ENCODE results near the gene KRT35.

DNA sequence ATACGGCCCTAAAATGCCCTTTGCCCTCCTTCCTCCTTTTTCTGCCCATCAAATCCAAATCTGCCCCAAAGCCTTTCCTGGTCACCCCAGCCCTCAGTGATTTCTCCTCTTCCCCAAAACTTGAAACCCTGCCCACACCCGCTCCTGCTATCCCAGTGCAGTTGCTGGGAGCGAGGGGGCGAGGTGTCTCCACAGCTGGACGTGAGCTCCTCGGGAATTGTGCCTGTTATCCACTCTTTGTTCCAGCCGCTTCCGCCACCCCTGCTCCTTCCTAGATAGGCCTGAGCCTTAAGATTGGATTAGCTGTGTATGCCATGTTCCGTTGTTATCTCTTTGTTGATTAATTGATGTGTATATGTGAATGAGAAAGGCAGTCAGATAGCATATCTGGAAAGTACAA, 2.6 kb upstream of the KRT35 start:
- TF ChIP-seq GABPA (IDR thresholded peaks at IDR 0.05; ENCODE audit: low read depth, low read length), result no peak
- no peak for TF ChIP-seq GABPA (CRISPR knock-in tag; IDR thresholded peaks at IDR 0.05; ENCODE audit: low read depth)
- TF ChIP-seq, protein P1, sequence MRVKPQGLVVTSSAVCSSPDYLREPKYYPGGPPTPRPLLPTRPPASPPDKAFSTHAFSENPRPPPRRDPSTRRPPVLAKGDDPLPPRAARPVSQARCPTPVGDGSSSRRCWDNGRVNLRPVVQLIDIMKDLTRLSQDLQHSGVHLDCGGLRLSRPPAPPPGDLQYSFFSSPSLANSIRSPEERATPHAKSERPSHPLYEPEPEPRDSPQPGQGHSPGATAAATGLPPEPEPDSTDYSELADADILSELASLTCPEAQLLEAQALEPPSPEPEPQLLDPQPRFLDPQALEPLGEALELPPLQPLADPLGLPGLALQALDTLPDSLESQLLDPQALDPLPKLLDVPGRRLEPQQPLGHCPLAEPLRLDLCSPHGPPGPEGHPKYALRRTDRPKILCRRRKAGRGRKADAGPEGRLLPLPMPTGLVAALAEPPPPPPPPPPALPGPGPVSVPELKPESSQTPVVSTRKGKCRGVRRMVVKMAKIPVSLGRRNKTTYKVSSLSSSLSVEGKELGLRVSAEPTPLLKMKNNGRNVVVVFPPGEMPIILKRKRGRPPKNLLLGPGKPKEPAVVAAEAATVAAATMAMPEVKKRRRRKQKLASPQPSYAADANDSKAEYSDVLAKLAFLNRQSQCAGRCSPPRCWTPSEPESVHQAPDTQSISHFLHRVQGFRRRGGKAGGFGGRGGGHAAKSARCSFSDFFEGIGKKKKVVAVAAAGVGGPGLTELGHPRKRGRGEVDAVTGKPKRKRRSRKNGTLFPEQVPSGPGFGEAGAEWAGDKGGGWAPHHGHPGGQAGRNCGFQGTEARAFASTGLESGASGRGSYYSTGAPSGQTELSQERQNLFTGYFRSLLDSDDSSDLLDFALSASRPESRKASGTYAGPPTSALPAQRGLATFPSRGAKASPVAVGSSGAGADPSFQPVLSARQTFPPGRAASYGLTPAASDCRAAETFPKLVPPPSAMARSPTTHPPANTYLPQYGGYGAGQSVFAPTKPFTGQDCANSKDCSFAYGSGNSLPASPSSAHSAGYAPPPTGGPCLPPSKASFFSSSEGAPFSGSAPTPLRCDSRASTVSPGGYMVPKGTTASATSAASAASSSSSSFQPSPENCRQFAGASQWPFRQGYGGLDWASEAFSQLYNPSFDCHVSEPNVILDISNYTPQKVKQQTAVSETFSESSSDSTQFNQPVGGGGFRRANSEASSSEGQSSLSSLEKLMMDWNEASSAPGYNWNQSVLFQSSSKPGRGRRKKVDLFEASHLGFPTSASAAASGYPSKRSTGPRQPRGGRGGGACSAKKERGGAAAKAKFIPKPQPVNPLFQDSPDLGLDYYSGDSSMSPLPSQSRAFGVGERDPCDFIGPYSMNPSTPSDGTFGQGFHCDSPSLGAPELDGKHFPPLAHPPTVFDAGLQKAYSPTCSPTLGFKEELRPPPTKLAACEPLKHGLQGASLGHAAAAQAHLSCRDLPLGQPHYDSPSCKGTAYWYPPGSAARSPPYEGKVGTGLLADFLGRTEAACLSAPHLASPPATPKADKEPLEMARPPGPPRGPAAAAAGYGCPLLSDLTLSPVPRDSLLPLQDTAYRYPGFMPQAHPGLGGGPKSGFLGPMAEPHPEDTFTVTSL (CRISPR knock-in tag; IDR thresholded peaks at IDR 0.05; ENCODE audit: borderline replicate concordance), result no peak
- TF ChIP-seq ZNF256 (CRISPR knock-in tag; conservative IDR thresholded peaks at IDR 0.05), result no peak
- TF ChIP-seq, protein P2, sequence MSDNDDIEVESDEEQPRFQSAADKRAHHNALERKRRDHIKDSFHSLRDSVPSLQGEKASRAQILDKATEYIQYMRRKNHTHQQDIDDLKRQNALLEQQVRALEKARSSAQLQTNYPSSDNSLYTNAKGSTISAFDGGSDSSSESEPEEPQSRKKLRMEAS (IDR thresholded peaks at IDR 0.05), result no peak
- TF ChIP-seq, protein P3, sequence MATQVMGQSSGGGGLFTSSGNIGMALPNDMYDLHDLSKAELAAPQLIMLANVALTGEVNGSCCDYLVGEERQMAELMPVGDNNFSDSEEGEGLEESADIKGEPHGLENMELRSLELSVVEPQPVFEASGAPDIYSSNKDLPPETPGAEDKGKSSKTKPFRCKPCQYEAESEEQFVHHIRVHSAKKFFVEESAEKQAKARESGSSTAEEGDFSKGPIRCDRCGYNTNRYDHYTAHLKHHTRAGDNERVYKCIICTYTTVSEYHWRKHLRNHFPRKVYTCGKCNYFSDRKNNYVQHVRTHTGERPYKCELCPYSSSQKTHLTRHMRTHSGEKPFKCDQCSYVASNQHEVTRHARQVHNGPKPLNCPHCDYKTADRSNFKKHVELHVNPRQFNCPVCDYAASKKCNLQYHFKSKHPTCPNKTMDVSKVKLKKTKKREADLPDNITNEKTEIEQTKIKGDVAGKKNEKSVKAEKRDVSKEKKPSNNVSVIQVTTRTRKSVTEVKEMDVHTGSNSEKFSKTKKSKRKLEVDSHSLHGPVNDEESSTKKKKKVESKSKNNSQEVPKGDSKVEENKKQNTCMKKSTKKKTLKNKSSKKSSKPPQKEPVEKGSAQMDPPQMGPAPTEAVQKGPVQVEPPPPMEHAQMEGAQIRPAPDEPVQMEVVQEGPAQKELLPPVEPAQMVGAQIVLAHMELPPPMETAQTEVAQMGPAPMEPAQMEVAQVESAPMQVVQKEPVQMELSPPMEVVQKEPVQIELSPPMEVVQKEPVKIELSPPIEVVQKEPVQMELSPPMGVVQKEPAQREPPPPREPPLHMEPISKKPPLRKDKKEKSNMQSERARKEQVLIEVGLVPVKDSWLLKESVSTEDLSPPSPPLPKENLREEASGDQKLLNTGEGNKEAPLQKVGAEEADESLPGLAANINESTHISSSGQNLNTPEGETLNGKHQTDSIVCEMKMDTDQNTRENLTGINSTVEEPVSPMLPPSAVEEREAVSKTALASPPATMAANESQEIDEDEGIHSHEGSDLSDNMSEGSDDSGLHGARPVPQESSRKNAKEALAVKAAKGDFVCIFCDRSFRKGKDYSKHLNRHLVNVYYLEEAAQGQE (IDR thresholded peaks at IDR 0.05; ENCODE audit: borderline replicate concordance in 1 of 2, low read depth in 1 of 2, low read length in 2 of 2), result no peak
